ENCODE results near the gene IGF2BP2. TPM values are rescaled to one million over a fixed set of nuclear protein-coding genes. Genes with fewer than 3 reads are reported as not detected.

The IGF2BP2 gene
- total and polyA plus RNA-seq, 2 of the 8 experiments (the other 6 are each of a cell fraction or from before 2014, with no cell fraction given): 7.4 to 121 TPM

GRCh38 chr3:185796431-185797107, 28.3 kb downstream of the IGF2BP2 start:
- no peak for TF ChIP-seq NRF1 (IDR thresholded peaks at IDR 0.05; ENCODE audit: low read depth, low read length)
- no peak for TF ChIP-seq TAF7 (optimal IDR thresholded peaks at IDR 0.05; ENCODE audit: borderline replicate concordance, low read depth, low read length)
- TF ChIP-seq CHD1 (IDR thresholded peaks at IDR 0.05; ENCODE audit: low read depth, low read length): no peak
- TF ChIP-seq RAD21 (IDR thresholded peaks at IDR 0.05 in 1 of 2, conservative IDR thresholded peaks at IDR 0.05 in 1 of 2; ENCODE audit: low read depth in 2 of 2, low read length in 2 of 2): no peak
- no peak for TF ChIP-seq ZNF274 (IDR thresholded peaks at IDR 0.05; ENCODE audit: borderline replicate concordance, extremely low read depth, low read length)
- no peak for TF ChIP-seq CHD2 (IDR thresholded peaks at IDR 0.05; ENCODE audit: low read length)
- TF ChIP-seq BACH1 (IDR thresholded peaks at IDR 0.05; ENCODE audit: low read length): no peak
- no peak for TF ChIP-seq ATF3 (IDR thresholded peaks at IDR 0.05; ENCODE audit: insufficient read depth, low read depth, low read length)
- TF ChIP-seq RFX5 (IDR thresholded peaks at IDR 0.05; ENCODE audit: borderline replicate concordance, low read depth, low read length): no peak
- TF ChIP-seq, protein P1, sequence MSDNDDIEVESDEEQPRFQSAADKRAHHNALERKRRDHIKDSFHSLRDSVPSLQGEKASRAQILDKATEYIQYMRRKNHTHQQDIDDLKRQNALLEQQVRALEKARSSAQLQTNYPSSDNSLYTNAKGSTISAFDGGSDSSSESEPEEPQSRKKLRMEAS (IDR thresholded peaks at IDR 0.05): no peak
- TF ChIP-seq SIN3A (conservative IDR thresholded peaks at IDR 0.05 in 1 of 2, IDR thresholded peaks at IDR 0.05 in 1 of 2; ENCODE audit: low read depth in 1 of 2, low read length in 2 of 2): no peak
- CTCF ChIA-PET (ENCODE audit: partially characterized antibody): interaction anchor here (0.8 to 1.7 kb wide), 2 partner anchors 61 to 64 kb away, joined by 3 to 4 read pairs; no protein-coding TSS in a partner anchor
- Histone ChIP-seq H3K14ac (ENCODE audit: insufficient read length) (no peak overlapping the region), H3K27me3 (replicated peaks in 1 of 4; ENCODE audit: control insufficient read depth in 3 of 4, extremely low read depth in 1 of 4, insufficient read depth in 3 of 4, low read length in 3 of 4) (no peaks in the 10 kb centered on the region), H4K91ac (replicated peaks; ENCODE audit: insufficient read length, low read length) (no peak overlapping the region), H3K79me1 (ENCODE audit: low read depth, low read length) (peaks cover 8% of the 10 kb centered on the region; the same call in 1 of the 2 replicates), H3K4me3 (ENCODE audit: extremely low read depth in 1 of 4, insufficient read depth in 2 of 4, low read depth in 3 of 4, low read length in 4 of 4) (no peak overlapping the region), H4K8ac (ENCODE audit: extremely low read depth, insufficient read depth, low read length) (no peak overlapping the region), H2BK12ac (ENCODE audit: low read depth, low read length) (no peak overlapping the region), H3K9me3 (ENCODE audit: insufficient read depth in 2 of 2, low read depth in 1 of 2, low read length in 1 of 2) (no peaks in the 10 kb centered on the region), H2BK20ac (ENCODE audit: low read length) (no peak overlapping the region), H2BK5ac (ENCODE audit: low read depth, low read length) (no peak overlapping the region), H3K36me3 (ENCODE audit: control insufficient read depth in 2 of 4, insufficient read depth in 4 of 4, low read length in 3 of 4) (no peaks in the 10 kb centered on the region), H2AFZ (ENCODE audit: low read length) (no peak overlapping the region), H3K4ac (replicated peaks; ENCODE audit: insufficient read length, low read depth, low read length) (no peak overlapping the region), H3K4me1 (replicated peaks in 1 of 4; ENCODE audit: control insufficient read depth in 3 of 4, insufficient read depth in 4 of 4, low read length in 3 of 4) (peaks cover 0 to 19% (median 16%) of the 10 kb centered on the region in 4 experiments; a peak in 5 of 7 replicates), H4K20me1 (replicated peaks in 1 of 2; ENCODE audit: control insufficient read depth in 1 of 2, insufficient read depth in 2 of 2, low read length in 2 of 2) (peaks cover 4 to 22% of the 10 kb centered on the region in 2 experiments), H3K23ac (ENCODE audit: insufficient read length) (no peak overlapping the region), H3K23me2 (ENCODE audit: low read depth, low read length) (no peaks in the 10 kb centered on the region), H2BK15ac (ENCODE audit: low read length) (no peak overlapping the region), H2BK120ac (replicated peaks; ENCODE audit: low read depth, low read length) (no peak overlapping the region), H4K5ac (ENCODE audit: insufficient read length, low read depth, low read length) (no peak overlapping the region), H3K18ac (ENCODE audit: extremely low read depth, low read length) (no peak overlapping the region), H2AK5ac (ENCODE audit: low read depth, low read length) (no peak overlapping the region), H3K4me2 (ENCODE audit: insufficient read depth in 1 of 2, low read depth in 2 of 2, low read length in 2 of 2) (no peak overlapping the region), H3K9ac (replicated peaks in 1 of 4; ENCODE audit: extremely low read depth in 1 of 4, low read depth in 3 of 4, low read length in 3 of 4) (no peak overlapping the region), H3K79me2 (ENCODE audit: control insufficient read depth in 1 of 2, insufficient read depth in 2 of 2, low read length in 2 of 2) (peaks cover 28 to 95% of the 10 kb centered on the region in 2 experiments), H3K27ac (ENCODE audit: low read depth, low read length) (0 out of 2 replicates have a peak overlapping the region, but pooled peaks have one; percentile 8), H3K56ac (replicated peaks; ENCODE audit: insufficient read length, low read depth, low read length) (no peak overlapping the region)
- no peak for FAIRE-seq
- no peak for DNase-seq (ENCODE audit: low read depth in 1 of 2, low spot score in 2 of 2)
- POLR2A ChIA-PET (ENCODE audit: partially characterized antibody): interaction anchor here (0.8 to 2.4 kb wide), 4 partner anchors 10 to 139 kb away, joined by 3 to 10 read pairs (median 3); partner anchors contain the start of gene IGF2BP2
- WGBS, 2 experiments (ENCODE audit: extremely low coverage in 1 of 2, insufficient coverage in 1 of 2, insufficient read length in 1 of 2, insufficient replicate concordance in 2 of 2, low coverage in 1 of 2, low lambda C conversion rate in 2 of 2, missing lambda C conversion rate in 1 of 2): 89% methylated on average over 6 of the region's 7 CpGs; no CpG with 5 or more reads in 1 of the 2 experiments

Data from H1 (cell line).